C4-2B (cell line): Measurements from ENCODE around the gene CDKAL1.

Experiments
- ZFX ChIP-seq: fragments of 450-650 bp; IDR thresholded peaks from 2 replicates; pipeline ENCODE4 v1.6.1; 2017
- TF ChIP-seq, protein P1 (sequence below): fragments of 450-650 bp; conservative IDR thresholded peaks from 2 replicates; pipeline ENCODE4 v1.5.1; 2017; ENCODE audit warnings: mild to moderate bottlenecking

DNA sequence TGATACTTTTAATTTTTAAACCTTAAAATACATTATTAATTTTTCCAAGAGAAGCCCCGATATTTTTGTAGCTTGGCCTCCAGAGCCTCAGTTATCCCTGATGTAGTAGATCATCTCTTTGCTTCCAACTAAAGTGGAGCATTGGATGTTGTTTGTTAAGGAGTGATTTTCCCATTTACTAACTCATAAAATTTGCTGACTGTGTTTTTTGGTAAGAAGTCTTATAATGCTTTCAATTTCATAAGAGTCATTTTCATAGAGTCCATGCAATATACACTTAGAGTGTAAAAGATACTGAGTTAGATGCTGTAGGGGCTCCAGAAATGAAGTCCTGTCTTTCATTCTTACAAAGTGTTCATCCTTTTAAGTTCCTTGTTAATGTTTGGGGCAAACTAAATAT lies 46.8 kb downstream of the CDKAL1 start:
- TF ChIP-seq, protein P1, sequence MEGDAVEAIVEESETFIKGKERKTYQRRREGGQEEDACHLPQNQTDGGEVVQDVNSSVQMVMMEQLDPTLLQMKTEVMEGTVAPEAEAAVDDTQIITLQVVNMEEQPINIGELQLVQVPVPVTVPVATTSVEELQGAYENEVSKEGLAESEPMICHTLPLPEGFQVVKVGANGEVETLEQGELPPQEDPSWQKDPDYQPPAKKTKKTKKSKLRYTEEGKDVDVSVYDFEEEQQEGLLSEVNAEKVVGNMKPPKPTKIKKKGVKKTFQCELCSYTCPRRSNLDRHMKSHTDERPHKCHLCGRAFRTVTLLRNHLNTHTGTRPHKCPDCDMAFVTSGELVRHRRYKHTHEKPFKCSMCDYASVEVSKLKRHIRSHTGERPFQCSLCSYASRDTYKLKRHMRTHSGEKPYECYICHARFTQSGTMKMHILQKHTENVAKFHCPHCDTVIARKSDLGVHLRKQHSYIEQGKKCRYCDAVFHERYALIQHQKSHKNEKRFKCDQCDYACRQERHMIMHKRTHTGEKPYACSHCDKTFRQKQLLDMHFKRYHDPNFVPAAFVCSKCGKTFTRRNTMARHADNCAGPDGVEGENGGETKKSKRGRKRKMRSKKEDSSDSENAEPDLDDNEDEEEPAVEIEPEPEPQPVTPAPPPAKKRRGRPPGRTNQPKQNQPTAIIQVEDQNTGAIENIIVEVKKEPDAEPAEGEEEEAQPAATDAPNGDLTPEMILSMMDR = no peak
- no peak for TF ChIP-seq ZFX
